Measurements from ENCODE around the gene ZBTB17. TPM values are rescaled to one million over a fixed set of nuclear protein-coding genes. Genes with fewer than 3 reads are reported as not detected.

Gene ZBTB17
- total RNA-seq, 1 experiment from 2014 or later: 44.2 TPM

DNA sequence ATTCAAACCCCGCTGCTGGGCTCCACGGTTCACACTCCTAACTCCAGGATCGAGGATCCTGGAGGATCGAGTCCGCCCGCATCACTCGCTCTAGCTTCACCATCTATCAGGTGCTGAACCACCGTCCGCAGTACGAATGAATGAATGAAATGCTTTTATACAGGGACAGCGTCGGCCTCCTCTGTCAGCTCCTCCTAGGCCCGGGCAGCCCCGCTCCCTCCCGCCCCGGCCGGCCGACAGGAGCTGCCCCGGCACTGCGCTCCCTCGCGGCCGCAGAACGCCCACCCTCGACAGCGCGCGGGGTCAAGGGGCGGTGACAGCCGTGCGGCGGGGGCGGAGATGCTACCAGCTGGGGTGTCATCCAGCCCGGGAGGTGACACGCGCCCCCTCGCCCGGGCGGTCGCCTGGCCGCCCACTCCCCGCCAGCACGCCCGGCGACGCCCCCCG, 520 bp downstream of the ZBTB17 start:
- peak; percentile 33 for DNase-seq
- Histone ChIP-seq H3K36me3 (ENCODE audit: low read depth, low read length) (peaks cover 6% of the 10 kb centered on the region), H3K9ac (ENCODE audit: low read length) (peak overlapping the region; percentile 77), H3K27me3 (ENCODE audit: low read length) (no peaks in the 10 kb centered on the region), H3K4me2 (ENCODE audit: low read length) (peak overlapping the region; percentile 91), H3K9me2 (replicated peaks; ENCODE audit: low read length) (no peaks in the 10 kb centered on the region), H2AFZ (ENCODE audit: low read length) (peak overlapping the region; percentile 77), H3K27ac (ENCODE audit: low read length) (no peak overlapping the region; the same call in 1 of the 2 replicates), H3K4me1 (ENCODE audit: insufficient read depth, low read length) (0 out of 2 replicates have a peak, but pooled peaks cover 10% of the 10 kb centered on the region), H3K9me3 (ENCODE audit: low read length) (no peaks in the 10 kb centered on the region), H3F3A (ENCODE audit: low read length, unreplicated experiment) (no peaks in the 10 kb centered on the region), H4K20me1 (ENCODE audit: low read length) (0 out of 2 replicates have a peak, but pooled peaks cover 4% of the 10 kb centered on the region), H3K4me3 (ENCODE audit: low read length) (peak overlapping the region; percentile 95), H3K79me2 (ENCODE audit: low read length) (peaks cover 44% of the 10 kb centered on the region)
- no peak for TF ChIP-seq EZH2 (IDR thresholded peaks at IDR 0.05; ENCODE audit: low read length, unreplicated experiment)
- TF ChIP-seq, protein P1, sequence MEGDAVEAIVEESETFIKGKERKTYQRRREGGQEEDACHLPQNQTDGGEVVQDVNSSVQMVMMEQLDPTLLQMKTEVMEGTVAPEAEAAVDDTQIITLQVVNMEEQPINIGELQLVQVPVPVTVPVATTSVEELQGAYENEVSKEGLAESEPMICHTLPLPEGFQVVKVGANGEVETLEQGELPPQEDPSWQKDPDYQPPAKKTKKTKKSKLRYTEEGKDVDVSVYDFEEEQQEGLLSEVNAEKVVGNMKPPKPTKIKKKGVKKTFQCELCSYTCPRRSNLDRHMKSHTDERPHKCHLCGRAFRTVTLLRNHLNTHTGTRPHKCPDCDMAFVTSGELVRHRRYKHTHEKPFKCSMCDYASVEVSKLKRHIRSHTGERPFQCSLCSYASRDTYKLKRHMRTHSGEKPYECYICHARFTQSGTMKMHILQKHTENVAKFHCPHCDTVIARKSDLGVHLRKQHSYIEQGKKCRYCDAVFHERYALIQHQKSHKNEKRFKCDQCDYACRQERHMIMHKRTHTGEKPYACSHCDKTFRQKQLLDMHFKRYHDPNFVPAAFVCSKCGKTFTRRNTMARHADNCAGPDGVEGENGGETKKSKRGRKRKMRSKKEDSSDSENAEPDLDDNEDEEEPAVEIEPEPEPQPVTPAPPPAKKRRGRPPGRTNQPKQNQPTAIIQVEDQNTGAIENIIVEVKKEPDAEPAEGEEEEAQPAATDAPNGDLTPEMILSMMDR (conservative IDR thresholded peaks at IDR 0.05; ENCODE audit: low read depth, low read length): no peak
- no peak for TF ChIP-seq EZH2phosphoT487 (IDR thresholded peaks at IDR 0.05; ENCODE audit: borderline replicate concordance, low read length)
- intact Hi-C loops (cut with micrococcal nuclease): no loop called here
- ChIA-PET POLR2A (ENCODE audit: unreplicated experiment) (interaction anchor here (1.0 to 1.1 kb wide), 2 partner anchors 52 to 82 kb away, joined by 4 read pairs; no protein-coding TSS in a partner anchor), CTCF (no interaction called here)
- BruUV-seq (replicated peaks): no TSS peak
- ATAC-seq: peak; percentile 78

DNA sequence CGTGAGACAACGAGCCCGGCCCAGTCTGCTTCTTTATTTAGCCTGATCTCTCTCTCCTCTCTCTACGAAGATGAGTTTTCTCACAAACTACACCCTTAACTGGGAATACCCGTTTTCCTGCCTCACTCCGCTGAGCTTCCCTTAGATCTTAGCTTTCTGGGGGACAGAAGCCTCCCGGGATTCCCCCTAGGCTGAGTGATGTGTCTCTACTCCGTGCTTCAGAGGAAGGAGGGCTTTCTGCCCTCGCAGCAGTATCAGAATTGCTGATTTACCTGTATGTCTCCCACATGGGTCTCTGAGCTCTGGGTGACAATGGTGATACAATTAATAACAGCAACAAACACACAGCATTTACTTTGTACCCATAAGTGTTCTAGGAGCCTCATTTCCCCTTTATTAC, 1.0 kb downstream of the ZBTB17 start:
- Histone ChIP-seq H3K4me2 (ENCODE audit: low read length) (peak overlapping the region; percentile 91), H3K36me3 (ENCODE audit: low read depth, low read length) (peaks cover 9% of the 10 kb centered on the region), H3K27ac (ENCODE audit: low read length) (no peak overlapping the region), H3F3A (ENCODE audit: low read length, unreplicated experiment) (no peaks in the 10 kb centered on the region), H3K4me3 (ENCODE audit: low read length) (peak overlapping the region; percentile 95), H2AFZ (ENCODE audit: low read length) (peak overlapping the region; percentile 77; the same call in 1 of the 2 replicates), H3K9me2 (replicated peaks; ENCODE audit: low read length) (no peaks in the 10 kb centered on the region), H3K27me3 (ENCODE audit: low read length) (no peaks in the 10 kb centered on the region), H3K9ac (ENCODE audit: low read length) (peak overlapping the region; percentile 77), H3K4me1 (ENCODE audit: insufficient read depth, low read length) (0 out of 2 replicates have a peak, but pooled peaks cover 10% of the 10 kb centered on the region), H3K79me2 (ENCODE audit: low read length) (peaks cover 46% of the 10 kb centered on the region), H4K20me1 (ENCODE audit: low read length) (0 out of 2 replicates have a peak, but pooled peaks cover 4% of the 10 kb centered on the region), H3K9me3 (ENCODE audit: low read length) (no peaks in the 10 kb centered on the region)
- ChIA-PET POLR2A (ENCODE audit: unreplicated experiment) (interaction anchor here (1.1 kb wide), 1 partner anchor 52 kb away, joined by 4 read pairs; no protein-coding TSS in a partner anchor), CTCF (no interaction called here)
- no peak for TF ChIP-seq EZH2phosphoT487 (IDR thresholded peaks at IDR 0.05; ENCODE audit: borderline replicate concordance, low read length)
- no peak for TF ChIP-seq EZH2 (IDR thresholded peaks at IDR 0.05; ENCODE audit: low read length, unreplicated experiment)
- TF ChIP-seq, protein P1 (conservative IDR thresholded peaks at IDR 0.05; ENCODE audit: low read depth, low read length): no peak
- no peak for ATAC-seq
- DNase-seq: no peak
- intact Hi-C loops (cut with micrococcal nuclease): no loop called here
- BruUV-seq (replicated peaks): TSS peak; percentile 59

DNA sequence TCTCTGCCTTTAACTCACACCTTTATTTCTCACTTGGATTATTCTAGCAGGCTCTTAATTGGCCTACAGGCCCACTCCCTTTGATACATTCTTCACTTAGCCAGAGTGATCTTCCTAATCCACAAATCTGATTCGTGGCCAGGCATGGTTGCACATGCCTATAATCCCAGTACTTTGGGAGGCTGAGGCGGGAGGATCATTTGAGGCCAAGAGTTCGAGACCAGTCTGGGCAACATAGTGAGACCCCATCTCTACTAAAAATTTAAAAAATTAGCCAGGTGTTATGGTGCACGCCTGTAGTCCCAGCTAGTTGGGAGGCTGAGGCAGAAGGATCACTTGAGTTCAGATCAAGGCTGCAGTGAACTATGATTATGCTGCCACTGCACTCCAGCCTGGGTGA, 2.1 kb downstream of the ZBTB17 start:
- H2AFZ ChIP-seq (ENCODE audit: low read length): no peak overlapping the region
- no peaks in the 10 kb centered on the region for H3K9me3 ChIP-seq (ENCODE audit: low read length)
- no peaks in the 10 kb centered on the region for H3K27me3 ChIP-seq (ENCODE audit: low read length)
- H3K4me1 ChIP-seq (ENCODE audit: insufficient read depth, low read length): 0 out of 2 replicates have a peak, but pooled peaks cover 10% of the 10 kb centered on the region
- ATAC-seq: no peak
- no peak overlapping the region for H3K27ac ChIP-seq (ENCODE audit: low read length)
- DNase-seq: no peak
- H3K79me2 ChIP-seq (ENCODE audit: low read length): peaks cover 55% of the 10 kb centered on the region
- TF ChIP-seq, protein P1 (conservative IDR thresholded peaks at IDR 0.05; ENCODE audit: low read depth, low read length): no peak
- TF ChIP-seq EZH2phosphoT487 (IDR thresholded peaks at IDR 0.05; ENCODE audit: borderline replicate concordance, low read length): no peak
- no peak for TF ChIP-seq EZH2 (IDR thresholded peaks at IDR 0.05; ENCODE audit: low read length, unreplicated experiment)
- no TSS peak for BruUV-seq (replicated peaks)
- no peak overlapping the region for H3K9ac ChIP-seq (ENCODE audit: low read length)
- intact Hi-C loops (cut with micrococcal nuclease): no loop called here
- no peaks in the 10 kb centered on the region for H3F3A ChIP-seq (ENCODE audit: low read length, unreplicated experiment)
- CTCF ChIA-PET: no interaction called here
- no peaks in the 10 kb centered on the region for H3K9me2 ChIP-seq (replicated peaks; ENCODE audit: low read length)
- peaks cover 17% of the 10 kb centered on the region for H3K36me3 ChIP-seq (ENCODE audit: low read depth, low read length)
- no peak overlapping the region for H3K4me2 ChIP-seq (ENCODE audit: low read length)
- no peak overlapping the region for H3K4me3 ChIP-seq (ENCODE audit: low read length)
- POLR2A ChIA-PET (ENCODE audit: unreplicated experiment): no interaction called here
- H4K20me1 ChIP-seq (ENCODE audit: low read length): 0 out of 2 replicates have a peak, but pooled peaks cover 4% of the 10 kb centered on the region

Data from PC-3 (cell line).